SK-N-SH (cell line): ENCODE measurements around the gene PPP2CA.
A peak's percentile ranks its signal among the peaks of the same experiment; 100 is the strongest.

Experiments
- EP300 ChIP-seq, 2 experiments: IDR thresholded peaks; 2 replicates each; pipeline versions ENCODE4 v1.4.0 to v1.6.1; 2012; ENCODE audit warnings: borderline replicate concordance in 1 of 2, low read depth in 1 of 2, low read length in 1 of 2
- MXI1 ChIP-seq: IDR thresholded peaks from 2 replicates; pipeline ENCODE4 v1.6.1; 2012; ENCODE audit warnings: mild to moderate bottlenecking, low read depth, low read length, improper control_type of control experiment
- SIN3A ChIP-seq: IDR thresholded peaks from 2 replicates; pipeline ENCODE4 v1.6.1; 2012; ENCODE audit warnings: low read depth, mild to moderate bottlenecking, low read length, moderate library complexity, borderline replicate concordance
- SMC3 ChIP-seq: IDR thresholded peaks from 2 replicates; pipeline ENCODE4 v1.6.1; 2012; ENCODE audit warnings: low read depth, low read length, improper control_type of control experiment
- TAF1 ChIP-seq: IDR thresholded peaks from 2 replicates; pipeline ENCODE4 v1.6.1; 2012; ENCODE audit warnings: low read depth, mild to moderate bottlenecking, low read length, moderate library complexity, borderline replicate concordance
- TEAD4 ChIP-seq: IDR thresholded peaks from 2 replicates; pipeline ENCODE4 v1.4.0; 2012; ENCODE audit warnings: mild to moderate bottlenecking, borderline replicate concordance; ENCODE audit not compliant: insufficient read depth
- ZBTB33 ChIP-seq: IDR thresholded peaks from 2 replicates; pipeline ENCODE4 v1.4.0; 2012; ENCODE audit warnings: low read depth, borderline replicate concordance
- TF ChIP-seq, protein P1 (sequence below): IDR thresholded peaks from 2 replicates; pipeline ENCODE4 v1.6.1; 2012; ENCODE audit warnings: mild to moderate bottlenecking, low read depth, low read length, moderate library complexity
- TF ChIP-seq, protein P2 (sequence below): fragments of 200-600 bp; sonication (generic); IDR thresholded peaks from 2 replicates; pipeline ENCODE4 v1.6.1; 2017; ENCODE audit warnings: antibody characterized with exemption, mild to moderate bottlenecking, moderate library complexity
- TF ChIP-seq, protein P3 (sequence below): IDR thresholded peaks from 2 replicates; pipeline ENCODE4 v1.4.0; 2012; ENCODE audit warnings: low read depth
- TF ChIP-seq, protein P4 (sequence below): IDR thresholded peaks from 2 replicates; pipeline ENCODE4 v1.4.0; 2012; ENCODE audit warnings: low read depth, borderline replicate concordance

GRCh38 chr5:134176511-134177368, 49.1 kb downstream of the PPP2CA start, which contains the start of gene SKP1:
- TF ChIP-seq, protein P1, sequence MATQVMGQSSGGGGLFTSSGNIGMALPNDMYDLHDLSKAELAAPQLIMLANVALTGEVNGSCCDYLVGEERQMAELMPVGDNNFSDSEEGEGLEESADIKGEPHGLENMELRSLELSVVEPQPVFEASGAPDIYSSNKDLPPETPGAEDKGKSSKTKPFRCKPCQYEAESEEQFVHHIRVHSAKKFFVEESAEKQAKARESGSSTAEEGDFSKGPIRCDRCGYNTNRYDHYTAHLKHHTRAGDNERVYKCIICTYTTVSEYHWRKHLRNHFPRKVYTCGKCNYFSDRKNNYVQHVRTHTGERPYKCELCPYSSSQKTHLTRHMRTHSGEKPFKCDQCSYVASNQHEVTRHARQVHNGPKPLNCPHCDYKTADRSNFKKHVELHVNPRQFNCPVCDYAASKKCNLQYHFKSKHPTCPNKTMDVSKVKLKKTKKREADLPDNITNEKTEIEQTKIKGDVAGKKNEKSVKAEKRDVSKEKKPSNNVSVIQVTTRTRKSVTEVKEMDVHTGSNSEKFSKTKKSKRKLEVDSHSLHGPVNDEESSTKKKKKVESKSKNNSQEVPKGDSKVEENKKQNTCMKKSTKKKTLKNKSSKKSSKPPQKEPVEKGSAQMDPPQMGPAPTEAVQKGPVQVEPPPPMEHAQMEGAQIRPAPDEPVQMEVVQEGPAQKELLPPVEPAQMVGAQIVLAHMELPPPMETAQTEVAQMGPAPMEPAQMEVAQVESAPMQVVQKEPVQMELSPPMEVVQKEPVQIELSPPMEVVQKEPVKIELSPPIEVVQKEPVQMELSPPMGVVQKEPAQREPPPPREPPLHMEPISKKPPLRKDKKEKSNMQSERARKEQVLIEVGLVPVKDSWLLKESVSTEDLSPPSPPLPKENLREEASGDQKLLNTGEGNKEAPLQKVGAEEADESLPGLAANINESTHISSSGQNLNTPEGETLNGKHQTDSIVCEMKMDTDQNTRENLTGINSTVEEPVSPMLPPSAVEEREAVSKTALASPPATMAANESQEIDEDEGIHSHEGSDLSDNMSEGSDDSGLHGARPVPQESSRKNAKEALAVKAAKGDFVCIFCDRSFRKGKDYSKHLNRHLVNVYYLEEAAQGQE = peak; percentile 37; the same call in 1 of the 2 replicates
- peak; percentile 73 for TF ChIP-seq MXI1
- TF ChIP-seq ZBTB33 = no peak
- TF ChIP-seq, protein P2, sequence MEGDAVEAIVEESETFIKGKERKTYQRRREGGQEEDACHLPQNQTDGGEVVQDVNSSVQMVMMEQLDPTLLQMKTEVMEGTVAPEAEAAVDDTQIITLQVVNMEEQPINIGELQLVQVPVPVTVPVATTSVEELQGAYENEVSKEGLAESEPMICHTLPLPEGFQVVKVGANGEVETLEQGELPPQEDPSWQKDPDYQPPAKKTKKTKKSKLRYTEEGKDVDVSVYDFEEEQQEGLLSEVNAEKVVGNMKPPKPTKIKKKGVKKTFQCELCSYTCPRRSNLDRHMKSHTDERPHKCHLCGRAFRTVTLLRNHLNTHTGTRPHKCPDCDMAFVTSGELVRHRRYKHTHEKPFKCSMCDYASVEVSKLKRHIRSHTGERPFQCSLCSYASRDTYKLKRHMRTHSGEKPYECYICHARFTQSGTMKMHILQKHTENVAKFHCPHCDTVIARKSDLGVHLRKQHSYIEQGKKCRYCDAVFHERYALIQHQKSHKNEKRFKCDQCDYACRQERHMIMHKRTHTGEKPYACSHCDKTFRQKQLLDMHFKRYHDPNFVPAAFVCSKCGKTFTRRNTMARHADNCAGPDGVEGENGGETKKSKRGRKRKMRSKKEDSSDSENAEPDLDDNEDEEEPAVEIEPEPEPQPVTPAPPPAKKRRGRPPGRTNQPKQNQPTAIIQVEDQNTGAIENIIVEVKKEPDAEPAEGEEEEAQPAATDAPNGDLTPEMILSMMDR = no peak
- peak; percentile 65; the same call in 1 of the 2 replicates for TF ChIP-seq SIN3A
- TF ChIP-seq, protein P3, sequence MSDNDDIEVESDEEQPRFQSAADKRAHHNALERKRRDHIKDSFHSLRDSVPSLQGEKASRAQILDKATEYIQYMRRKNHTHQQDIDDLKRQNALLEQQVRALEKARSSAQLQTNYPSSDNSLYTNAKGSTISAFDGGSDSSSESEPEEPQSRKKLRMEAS = no peak
- no peak for TF ChIP-seq TEAD4
- TF ChIP-seq EP300 (IDR thresholded peaks at IDR 0.05; ENCODE audit: borderline replicate concordance in 1 of 2, low read depth in 1 of 2, low read length in 1 of 2) = no peak
- TF ChIP-seq TAF1 = peak; percentile 97
- TF ChIP-seq SMC3 = no peak
- TF ChIP-seq, protein P4, sequence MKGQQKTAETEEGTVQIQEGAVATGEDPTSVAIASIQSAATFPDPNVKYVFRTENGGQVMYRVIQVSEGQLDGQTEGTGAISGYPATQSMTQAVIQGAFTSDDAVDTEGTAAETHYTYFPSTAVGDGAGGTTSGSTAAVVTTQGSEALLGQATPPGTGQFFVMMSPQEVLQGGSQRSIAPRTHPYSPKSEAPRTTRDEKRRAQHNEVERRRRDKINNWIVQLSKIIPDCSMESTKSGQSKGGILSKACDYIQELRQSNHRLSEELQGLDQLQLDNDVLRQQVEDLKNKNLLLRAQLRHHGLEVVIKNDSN = no peak
